Large intestine (tissue), 3 donors: ENCODE results near the gene PDK2. TPM values are rescaled to one million over a fixed set of nuclear protein-coding genes. Genes with fewer than 3 reads are reported as not detected.

Source experiments
- DNase-seq, 2 donors: peaks; one replicate each; pipeline versions ENCODE4 v3.0.0 to v3.0.0-alpha.2; 2013
- H3K27ac ChIP-seq: one replicate; pipeline ENCODE4 v1.5.1; 2013; ENCODE audit warnings: low read length
- H3K27me3 ChIP-seq: 2 replicates; pipeline ENCODE4 v1.6.1; 2013; ENCODE audit warnings: low read length; ENCODE audit not compliant: control insufficient read depth, insufficient read depth
- H3K36me3 ChIP-seq: 2 replicates; pipeline ENCODE4 v1.6.1; 2013; ENCODE audit warnings: low read length; ENCODE audit not compliant: control insufficient read depth, insufficient read depth
- H3K4me1 ChIP-seq: one replicate; pipeline ENCODE4 v1.6.1; 2013; ENCODE audit warnings: low read length; ENCODE audit not compliant: control insufficient read depth, insufficient read depth
- H3K4me3 ChIP-seq: one replicate; pipeline ENCODE4 v1.5.1; 2013; ENCODE audit warnings: low read length
- H3K9me3 ChIP-seq: one replicate; pipeline ENCODE4 v1.6.1; 2013; ENCODE audit warnings: mild to moderate bottlenecking, low read depth, low read length, moderate library complexity; ENCODE audit not compliant: control insufficient read depth
- WGBS: methylation state at CpG from one replicate; pipeline ENCODE4 v1.1.5; 2013; ENCODE audit warnings: low lambda C conversion rate; ENCODE audit not compliant: insufficient coverage; 5-methylcytosine and 5-hydroxymethylcytosine counted together
- polyA plus RNA-seq: library from polyadenylated mRNA; unstranded; fragments of 120-200 nt; gene quantifications from one replicate; pipeline ENCODE4 v1.2.1, GENCODE V29; 2013

PDK2 gene
- polyA plus RNA-seq, 1 donor, result 78.5 TPM

DNA sequence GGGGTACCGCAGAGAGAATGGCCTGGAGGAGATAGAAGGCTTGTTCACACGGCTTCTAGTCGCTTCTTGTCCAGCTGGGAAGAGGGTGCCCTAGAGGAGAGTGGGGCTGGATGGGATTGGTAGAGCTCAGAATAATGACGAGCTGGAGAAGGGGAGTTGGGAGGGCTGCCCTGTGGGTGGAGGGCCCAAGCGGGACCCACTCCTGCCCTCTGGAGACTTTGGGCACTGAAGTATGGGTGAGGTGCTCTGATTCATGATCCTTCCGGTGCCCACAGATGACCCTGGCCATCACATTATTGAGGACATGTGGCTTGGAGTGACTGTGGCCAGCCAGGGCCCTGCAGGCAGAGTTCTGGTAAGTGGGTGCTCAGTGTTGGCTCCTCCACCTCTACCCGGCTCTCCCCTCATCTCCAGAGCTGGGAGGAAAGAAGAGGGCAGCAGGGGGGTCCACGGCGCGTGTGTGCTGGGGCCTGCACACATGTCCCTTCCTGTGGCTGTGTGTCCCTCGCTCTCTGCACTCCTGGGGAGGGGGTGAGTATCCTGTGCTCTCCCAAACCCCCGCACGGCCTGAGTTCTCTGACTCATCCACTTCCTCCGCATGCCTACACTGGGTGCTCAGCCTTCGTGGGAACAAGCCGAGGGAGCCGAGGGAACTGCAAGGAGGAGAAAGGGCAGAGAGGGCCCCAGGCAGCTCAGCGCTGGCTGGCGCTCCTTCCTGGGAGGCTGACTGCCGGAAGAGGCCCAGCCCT lies 30.7 kb upstream of the PDK2 start:
- WGBS, result no CpG with 5 or more reads among the region's 20 CpGs
- Histone ChIP-seq H3K9me3 (no peaks in the 10 kb centered on the region), H3K27me3 (no peaks in the 10 kb centered on the region), H3K4me3 (no peak overlapping the region), H3K36me3 (peaks cover 26% of the 10 kb centered on the region), H3K27ac (peak overlapping the region; percentile 20), H3K4me1 (peaks cover 39% of the 10 kb centered on the region)
- peak in 1 of 2 donors; percentile 76 for DNase-seq

GRCh38 chr17:50065056-50065455 lies 30.1 kb upstream of the PDK2 start:
- Histone ChIP-seq H3K27ac (peak overlapping the region; percentile 25), H3K4me3 (no peak overlapping the region), H3K27me3 (no peaks in the 10 kb centered on the region), H3K36me3 (peaks cover 32% of the 10 kb centered on the region), H3K9me3 (no peaks in the 10 kb centered on the region), H3K4me1 (peaks cover 33% of the 10 kb centered on the region)
- no peak for DNase-seq
- WGBS, result 31% methylated on average over 2 of the region's 3 CpGs

DNA sequence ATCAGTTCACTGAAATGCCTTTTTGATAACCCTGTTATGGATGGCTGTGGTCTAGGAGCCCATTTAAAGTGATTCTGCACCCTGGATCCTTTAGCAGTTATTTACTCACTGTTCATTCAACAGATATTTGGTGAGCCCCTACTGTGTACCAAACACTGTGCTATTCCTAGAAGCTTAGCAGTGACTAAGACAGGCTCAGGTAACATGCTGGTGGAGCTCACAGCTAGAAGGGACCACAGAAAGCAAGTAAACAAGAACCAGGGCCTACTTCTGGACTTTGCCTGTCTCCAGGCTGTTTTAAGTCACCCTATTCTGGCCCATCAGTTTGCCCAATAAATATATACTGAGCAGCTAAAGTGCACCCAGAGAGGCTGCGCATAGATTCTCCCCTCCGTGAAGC lies 28.2 kb upstream of the PDK2 start:
- Histone ChIP-seq H3K9me3 (peaks cover 9% of the 10 kb centered on the region), H3K4me1 (peaks cover 17% of the 10 kb centered on the region), H3K4me3 (no peak overlapping the region), H3K36me3 (peaks cover 48% of the 10 kb centered on the region), H3K27ac (no peak overlapping the region), H3K27me3 (no peaks in the 10 kb centered on the region)
- no peak for DNase-seq
- no CpG with 5 or more reads among the region's 2 CpGs for WGBS

GRCh38 chr17:50067996-50068395 lies 27.2 kb upstream of the PDK2 start:
- no peak overlapping the region for H3K27ac ChIP-seq
- H3K4me3 ChIP-seq, result no peak overlapping the region
- no peak for DNase-seq
- H3K27me3 ChIP-seq, result no peaks in the 10 kb centered on the region
- peaks cover 9% of the 10 kb centered on the region for H3K9me3 ChIP-seq
- WGBS, result no CpG with 5 or more reads among the region's 13 CpGs
- H3K36me3 ChIP-seq, result peaks cover 56% of the 10 kb centered on the region
- peaks cover 12% of the 10 kb centered on the region for H3K4me1 ChIP-seq

DNA sequence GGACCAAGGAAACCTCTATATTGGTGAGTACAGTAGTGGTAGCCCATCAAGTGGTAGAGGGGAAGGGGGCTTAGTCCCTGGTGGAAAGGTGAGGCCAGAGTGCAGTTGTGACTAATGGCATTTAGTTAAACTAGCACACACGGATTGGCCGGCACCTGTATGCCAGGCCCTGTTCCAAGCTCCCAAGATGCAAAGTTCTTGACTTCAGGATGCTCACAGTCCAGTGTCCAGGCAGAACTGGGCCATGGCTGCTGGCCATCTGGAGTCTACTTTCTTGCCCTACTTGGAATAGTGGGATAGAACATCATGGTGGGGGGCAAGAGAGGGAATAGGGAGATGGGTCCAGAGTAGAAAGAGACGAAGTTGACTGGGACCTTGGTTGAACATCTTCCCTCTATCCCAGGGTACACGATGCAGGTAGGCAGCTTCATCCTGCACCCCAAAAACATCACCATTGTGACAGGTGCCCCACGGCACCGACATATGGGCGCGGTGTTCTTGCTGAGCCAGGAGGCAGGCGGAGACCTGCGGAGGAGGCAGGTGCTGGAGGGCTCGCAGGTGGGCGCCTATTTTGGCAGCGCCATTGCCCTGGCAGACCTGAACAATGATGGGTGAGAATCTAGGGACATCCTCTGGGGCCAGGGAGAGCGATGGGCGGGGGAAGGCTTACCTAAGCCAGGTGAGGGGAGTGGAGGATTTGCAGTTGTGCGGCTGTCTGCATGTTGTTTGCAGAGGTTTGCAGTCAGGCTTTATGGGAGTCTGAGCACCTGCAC lies 24.1 kb upstream of the PDK2 start:
- no CpG with 5 or more reads among the region's 16 CpGs for WGBS
- DNase-seq, result no peak
- H3K27me3 ChIP-seq, result no peaks in the 10 kb centered on the region
- no peaks in the 10 kb centered on the region for H3K4me1 ChIP-seq
- H3K36me3 ChIP-seq, result peaks cover 81% of the 10 kb centered on the region
- no peak overlapping the region for H3K4me3 ChIP-seq
- H3K9me3 ChIP-seq, result peaks cover 9% of the 10 kb centered on the region
- H3K27ac ChIP-seq, result no peak overlapping the region

GRCh38 chr17:50071692-50072091 lies 23.5 kb upstream of the PDK2 start:
- no peaks in the 10 kb centered on the region for H3K4me1 ChIP-seq
- peaks cover 79% of the 10 kb centered on the region for H3K36me3 ChIP-seq
- peaks cover 9% of the 10 kb centered on the region for H3K9me3 ChIP-seq
- WGBS, result no CpG with 5 or more reads among the region's 6 CpGs
- H3K27me3 ChIP-seq, result no peaks in the 10 kb centered on the region
- DNase-seq, result no peak
- H3K27ac ChIP-seq, result no peak overlapping the region
- H3K4me3 ChIP-seq, result no peak overlapping the region

DNA sequence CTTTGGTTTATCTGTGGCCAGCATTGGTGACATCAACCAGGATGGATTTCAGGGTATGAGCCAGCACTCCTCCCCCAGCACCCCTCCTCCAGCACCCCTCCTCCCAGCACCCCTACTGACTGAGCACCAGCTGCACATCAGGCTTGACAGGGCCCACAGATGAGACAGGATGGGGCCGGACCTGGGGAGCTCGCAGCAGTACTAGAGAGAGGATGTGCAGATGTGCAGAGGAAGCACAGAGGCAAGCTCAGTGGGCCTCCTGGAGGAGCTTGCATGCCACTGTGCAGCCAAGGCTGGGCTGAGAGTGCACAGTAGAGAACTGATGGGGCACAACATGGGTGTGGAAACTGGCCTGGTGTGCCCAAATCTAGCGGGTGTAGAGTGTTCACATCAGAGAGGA lies 23.0 kb upstream of the PDK2 start:
- no CpG with 5 or more reads among the region's 3 CpGs for WGBS
- H3K4me1 ChIP-seq, result no peaks in the 10 kb centered on the region

GRCh38 chr17:50072925-50073324 lies 22.2 kb upstream of the PDK2 start:
- WGBS, result no CpG with 5 or more reads among the region's 1 CpG
- no peak overlapping the region for H3K4me3 ChIP-seq
- H3K27me3 ChIP-seq, result no peaks in the 10 kb centered on the region
- peaks cover 9% of the 10 kb centered on the region for H3K9me3 ChIP-seq
- no peak overlapping the region for H3K27ac ChIP-seq
- no peaks in the 10 kb centered on the region for H3K4me1 ChIP-seq
- H3K36me3 ChIP-seq, result peaks cover 77% of the 10 kb centered on the region
- no peak for DNase-seq

More for the DNA sequence above, 23.0 kb upstream of the PDK2 start:
- Histone ChIP-seq H3K9me3 (peaks cover 9% of the 10 kb centered on the region), H3K27ac (no peak overlapping the region), H3K4me3 (no peak overlapping the region), H3K27me3 (no peaks in the 10 kb centered on the region), H3K36me3 (peaks cover 77% of the 10 kb centered on the region)
- DNase-seq, result no peak

DNA sequence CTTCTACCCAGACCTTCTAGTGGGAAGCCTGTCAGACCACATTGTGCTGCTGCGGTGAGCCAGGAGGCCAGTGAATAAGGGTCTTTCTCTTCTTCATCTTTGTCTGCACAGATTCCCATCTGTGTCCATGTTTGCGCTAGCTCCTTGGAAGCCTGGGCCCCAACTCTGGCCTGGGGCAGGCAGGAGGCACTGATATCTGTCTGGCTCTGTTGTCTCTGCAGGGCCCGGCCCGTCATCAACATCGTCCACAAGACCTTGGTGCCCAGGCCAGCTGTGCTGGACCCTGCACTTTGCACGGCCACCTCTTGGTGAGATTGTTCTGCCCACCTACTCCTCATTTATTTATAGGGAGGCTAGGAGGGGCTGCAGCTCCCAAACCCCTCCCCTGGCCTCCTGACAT lies 20.9 kb upstream of the PDK2 start:
- no peaks in the 10 kb centered on the region for H3K4me1 ChIP-seq
- no CpG with 5 or more reads among the region's 6 CpGs for WGBS
- peaks cover 9% of the 10 kb centered on the region for H3K9me3 ChIP-seq
- H3K36me3 ChIP-seq, result peaks cover 81% of the 10 kb centered on the region
- no peaks in the 10 kb centered on the region for H3K27me3 ChIP-seq
- no peak for DNase-seq
- H3K27ac ChIP-seq, result no peak overlapping the region
- H3K4me3 ChIP-seq, result no peak overlapping the region

DNA sequence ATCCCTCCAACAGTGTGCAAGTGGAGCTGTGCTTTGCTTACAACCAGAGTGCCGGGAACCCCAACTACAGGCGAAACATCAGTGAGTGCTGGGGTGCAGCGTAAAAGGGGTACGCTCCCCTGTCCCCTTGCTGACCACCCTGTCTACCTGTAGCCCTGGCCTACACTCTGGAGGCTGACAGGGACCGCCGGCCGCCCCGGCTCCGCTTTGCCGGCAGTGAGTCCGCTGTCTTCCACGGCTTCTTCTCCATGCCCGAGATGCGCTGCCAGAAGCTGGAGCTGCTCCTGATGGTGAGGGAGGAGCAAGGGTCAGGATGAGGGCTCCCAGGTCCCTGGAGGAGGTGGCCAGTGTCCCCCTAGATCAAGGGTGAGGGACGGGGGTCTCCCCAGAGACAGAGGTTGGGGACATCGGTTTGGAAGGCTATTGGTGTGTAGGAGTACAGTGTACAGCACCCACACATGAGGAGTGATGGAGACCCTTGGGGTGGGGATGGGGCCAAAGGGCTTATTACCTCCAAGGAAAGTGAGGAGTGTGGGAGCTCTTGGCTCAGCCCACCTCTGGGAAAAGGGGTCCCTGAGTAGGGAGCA lies 19.6 kb upstream of the PDK2 start:
- no peaks in the 10 kb centered on the region for H3K4me1 ChIP-seq
- no CpG with 5 or more reads among the region's 16 CpGs for WGBS
- H3K36me3 ChIP-seq, result peaks cover 85% of the 10 kb centered on the region
- peaks cover 9% of the 10 kb centered on the region for H3K9me3 ChIP-seq
- H3K27ac ChIP-seq, result no peak overlapping the region
- no peak for DNase-seq
- H3K4me3 ChIP-seq, result no peak overlapping the region
- no peaks in the 10 kb centered on the region for H3K27me3 ChIP-seq
